ENCODE results near the gene CMYA5.

- no peak for TF ChIP-seq POLR2AphosphoS5 (IDR thresholded peaks at IDR 0.05)
- TF ChIP-seq, protein P1, sequence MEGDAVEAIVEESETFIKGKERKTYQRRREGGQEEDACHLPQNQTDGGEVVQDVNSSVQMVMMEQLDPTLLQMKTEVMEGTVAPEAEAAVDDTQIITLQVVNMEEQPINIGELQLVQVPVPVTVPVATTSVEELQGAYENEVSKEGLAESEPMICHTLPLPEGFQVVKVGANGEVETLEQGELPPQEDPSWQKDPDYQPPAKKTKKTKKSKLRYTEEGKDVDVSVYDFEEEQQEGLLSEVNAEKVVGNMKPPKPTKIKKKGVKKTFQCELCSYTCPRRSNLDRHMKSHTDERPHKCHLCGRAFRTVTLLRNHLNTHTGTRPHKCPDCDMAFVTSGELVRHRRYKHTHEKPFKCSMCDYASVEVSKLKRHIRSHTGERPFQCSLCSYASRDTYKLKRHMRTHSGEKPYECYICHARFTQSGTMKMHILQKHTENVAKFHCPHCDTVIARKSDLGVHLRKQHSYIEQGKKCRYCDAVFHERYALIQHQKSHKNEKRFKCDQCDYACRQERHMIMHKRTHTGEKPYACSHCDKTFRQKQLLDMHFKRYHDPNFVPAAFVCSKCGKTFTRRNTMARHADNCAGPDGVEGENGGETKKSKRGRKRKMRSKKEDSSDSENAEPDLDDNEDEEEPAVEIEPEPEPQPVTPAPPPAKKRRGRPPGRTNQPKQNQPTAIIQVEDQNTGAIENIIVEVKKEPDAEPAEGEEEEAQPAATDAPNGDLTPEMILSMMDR (IDR thresholded peaks at IDR 0.05) = no peak
Measured at GRCh38 chr5:79697222-79698170, 7.9 kb downstream of the CMYA5 start.
